NCI-H1105 treated with DMSO at 0.1 percent for 48 hours (cell line): Measurements from ENCODE around the gene SLFN5.
"Not testable (repeated sequence)": the region's sequence is repeated elsewhere in the genome, so short reads cannot be mapped to it uniquely, and the experiment has no call there.

ENCODE experiments used
- DNase-seq: peaks from one replicate; lab custom pipeline; 2025; lab: John Stamatoyannopoulos, UW

SLFN5 gene

DNA sequence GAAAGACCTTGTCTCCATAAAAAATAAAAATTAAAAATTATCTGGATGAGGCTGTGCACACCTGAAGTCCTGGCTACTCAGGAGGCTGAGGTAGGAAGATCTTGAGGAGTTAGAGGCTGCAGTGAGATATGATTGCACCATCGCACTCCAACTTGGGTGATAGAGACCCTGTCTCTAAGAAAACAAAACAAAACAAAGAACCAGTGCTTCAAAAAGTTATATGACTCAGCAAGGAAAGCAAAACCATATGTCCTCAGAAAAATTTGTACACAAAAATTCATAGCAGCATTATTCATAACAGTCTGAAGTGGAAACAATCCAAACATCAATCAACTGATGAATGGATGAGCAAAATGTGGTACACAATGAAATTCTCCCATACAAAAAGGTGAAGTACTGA is 48.9 kb downstream of the SLFN5 start:
- DNase-seq = no peak

DNA sequence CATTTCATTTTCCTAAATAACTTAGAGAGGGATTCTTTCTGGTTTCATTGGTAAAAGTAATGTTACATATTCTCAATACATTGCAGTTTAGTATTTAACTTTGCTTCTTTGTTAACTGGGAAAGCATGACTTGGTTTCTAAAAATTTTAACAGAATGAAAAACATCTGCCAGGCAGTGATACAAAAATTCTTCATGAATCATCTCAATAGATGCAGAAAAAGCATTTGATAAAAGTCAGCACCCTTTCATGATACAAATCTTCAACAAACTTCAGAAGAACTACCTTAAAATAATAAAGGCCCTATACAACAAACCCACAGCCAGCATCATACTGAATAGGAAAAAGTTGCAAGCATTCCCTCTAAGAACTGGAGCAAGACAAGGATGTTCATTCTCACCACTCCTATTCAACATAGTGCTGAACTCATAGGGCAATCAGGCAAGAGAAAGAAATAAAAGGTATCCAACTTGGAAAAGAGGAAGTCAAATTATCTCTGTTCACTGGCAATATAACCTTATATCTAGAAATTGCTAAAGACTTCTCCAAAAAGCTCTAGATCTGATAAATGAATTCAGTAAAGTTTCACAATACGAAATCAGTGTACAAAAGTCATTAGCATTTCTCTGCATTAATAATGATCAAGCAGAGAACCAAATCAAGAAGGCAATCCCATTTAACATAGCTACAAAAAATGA is 50.4 kb downstream of the SLFN5 start:
- DNase-seq = no peak

DNA sequence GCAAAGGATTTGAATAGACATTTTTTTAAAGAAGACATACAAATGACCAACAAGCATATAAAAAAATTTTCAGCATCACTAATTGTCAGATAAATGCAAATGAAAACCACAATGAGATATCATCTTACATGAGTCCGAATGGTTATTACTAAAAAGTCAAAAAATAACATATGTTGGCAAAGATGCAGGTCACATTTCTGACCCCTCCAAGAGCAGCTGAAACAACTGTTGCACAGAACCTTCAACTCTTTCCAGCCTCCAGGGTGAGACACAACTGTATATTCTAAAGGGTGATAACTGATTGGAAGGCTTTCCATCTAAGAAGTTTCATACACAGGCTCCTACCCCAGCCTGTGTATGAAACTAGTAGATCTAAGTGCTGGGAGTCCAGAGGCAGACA is 51.9 kb downstream of the SLFN5 start:
- no peak for DNase-seq

DNA sequence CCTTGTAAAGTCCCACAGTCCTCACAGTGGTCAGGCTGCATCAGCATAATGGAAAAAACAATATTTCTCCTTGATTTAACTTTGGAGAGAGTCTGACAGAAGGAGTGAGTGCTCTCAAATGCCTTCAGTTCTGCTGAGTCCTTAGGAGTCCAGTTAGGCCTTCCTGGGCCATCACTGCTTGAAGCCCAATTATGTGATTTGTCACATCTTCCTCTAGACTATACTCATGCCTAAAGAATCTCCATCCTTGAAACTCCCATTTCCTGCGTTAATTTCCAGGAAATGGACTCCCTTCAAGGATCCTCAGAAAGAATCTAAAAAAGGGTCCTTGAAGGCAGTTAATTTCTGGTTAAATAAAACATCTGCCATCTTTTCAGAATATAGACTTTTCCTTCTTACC is 52.8 kb downstream of the SLFN5 start:
- DNase-seq = no peak

DNA sequence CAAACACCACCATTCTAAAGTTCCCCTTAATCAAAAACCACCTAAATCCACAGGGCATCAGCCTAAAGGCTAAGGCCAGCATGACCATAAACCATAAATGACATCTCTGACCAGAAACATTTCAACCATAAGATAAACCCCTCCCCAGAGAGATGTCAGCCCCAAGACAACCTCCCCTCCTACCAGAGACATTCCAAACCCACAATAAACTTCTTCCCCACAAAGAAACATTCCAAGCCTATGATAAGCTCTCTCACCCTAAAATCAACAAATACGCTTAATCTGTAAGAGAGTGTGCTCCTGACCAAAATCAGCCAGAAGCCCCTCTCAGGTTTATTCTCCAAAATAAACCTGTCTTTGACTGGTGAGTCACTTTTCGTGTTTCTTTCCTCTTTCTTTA is 54.8 kb downstream of the SLFN5 start:
- DNase-seq = no peak

- DNase-seq = no peak
These were observed 55.8 kb downstream of the SLFN5 start for GRCh38 chr17:35298639-35299038.

GRCh38 chr17:35299135-35299534 is 56.3 kb downstream of the SLFN5 start:
- no peak for DNase-seq

- not testable (repeated sequence) for DNase-seq
These were observed 66.5 kb downstream of the SLFN5 start for GRCh38 chr17:35309345-35309744.

DNA sequence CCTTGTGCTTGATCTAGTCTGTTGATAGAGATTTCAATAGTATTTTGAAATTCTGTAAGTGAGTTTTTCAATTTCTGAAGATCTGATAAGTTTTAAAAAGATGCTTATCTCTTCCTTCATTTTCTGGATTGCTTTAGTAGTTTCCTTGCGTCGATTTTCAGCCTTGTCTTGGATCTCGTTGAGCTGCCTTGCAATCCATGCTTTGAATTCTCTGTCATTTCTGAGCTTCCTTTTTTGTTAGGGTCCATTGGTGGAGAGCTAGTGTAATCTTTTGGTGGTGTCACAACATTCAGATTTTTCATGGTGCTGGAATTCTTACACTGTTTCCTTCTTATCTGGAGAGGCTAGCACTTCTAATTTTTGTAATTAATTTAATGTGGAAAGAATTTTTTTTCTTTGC is 69.5 kb downstream of the SLFN5 start:
- DNase-seq = no peak

GRCh38 chr17:35312790-35313711 is 70.2 kb downstream of the SLFN5 start:
- DNase-seq = peak; percentile 63

DNA sequence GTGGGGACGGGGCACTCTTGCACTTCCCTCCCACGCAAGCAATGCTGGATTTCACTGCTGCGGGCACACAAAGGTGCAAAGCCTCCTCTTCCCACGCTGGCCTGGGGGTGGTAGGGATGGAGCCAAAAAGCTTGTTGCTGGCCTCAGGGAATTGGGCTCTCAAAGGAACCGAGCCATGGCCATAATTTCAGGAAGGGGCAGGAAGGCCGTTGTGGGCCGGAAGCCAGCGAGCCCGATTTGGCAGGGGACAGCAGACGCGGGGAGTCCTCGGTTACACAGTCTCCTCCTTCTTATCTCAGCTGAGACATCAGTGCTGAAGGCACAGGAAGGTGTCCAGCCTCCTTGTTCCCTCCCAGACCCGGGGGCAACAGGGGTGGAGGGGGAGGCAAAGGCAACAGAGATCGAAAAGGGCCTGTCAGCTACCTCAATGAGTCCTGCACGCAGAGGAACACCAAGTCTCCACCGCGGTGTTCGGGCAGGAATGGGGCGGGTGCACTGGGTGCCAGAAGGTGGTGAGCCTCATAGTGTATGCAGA is 71.1 kb downstream of the SLFN5 start:
- DNase-seq = no peak

GRCh38 chr17:35314415-35315216 is 71.7 kb downstream of the SLFN5 start:
- DNase-seq = no peak

GRCh38 chr17:35315283-35315682 is 72.4 kb downstream of the SLFN5 start:
- DNase-seq = no peak

DNA sequence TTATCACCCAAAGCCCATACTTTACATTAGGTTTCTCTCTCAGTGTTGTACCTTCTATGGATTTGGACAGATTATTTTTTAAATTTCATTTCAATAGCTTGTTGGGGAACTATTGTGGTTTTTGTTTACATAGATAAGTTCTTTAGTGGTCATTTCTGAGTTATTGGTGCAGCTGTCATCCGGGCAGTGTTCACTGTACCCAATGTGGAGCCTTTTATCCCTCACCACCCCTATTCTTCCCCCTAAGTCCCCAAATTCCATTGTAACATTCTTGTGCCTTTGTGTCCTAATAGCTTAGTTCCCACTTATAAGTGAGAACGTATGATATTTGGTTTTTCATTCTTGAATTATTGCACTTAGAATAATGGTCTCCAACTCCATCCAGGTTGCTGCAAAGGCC is 73.1 kb downstream of the SLFN5 start:
- no peak for DNase-seq

DNA sequence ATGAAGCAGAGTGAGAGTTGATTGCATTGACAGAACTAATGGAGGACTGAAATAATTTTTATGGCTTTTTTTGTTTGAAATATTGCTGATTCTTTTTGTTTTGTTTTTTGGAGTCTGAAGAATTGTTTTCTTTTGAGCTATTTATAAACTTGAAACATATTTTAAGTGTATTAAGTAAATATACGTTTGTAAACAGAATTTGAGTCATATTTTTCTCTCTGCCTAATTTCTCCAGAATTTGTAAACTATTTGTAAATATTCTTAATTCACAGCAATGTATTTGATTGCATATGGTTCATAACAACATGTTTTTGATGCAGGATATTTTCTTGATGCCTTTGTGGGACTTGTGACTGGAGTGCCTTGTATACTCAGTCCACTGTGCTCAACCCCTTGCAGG is 79.9 kb downstream of the SLFN5 start:
- DNase-seq = no peak
